DOHH2 (cell line): ENCODE measurements around the gene LYZ.

ENCODE experiments used
- H3F3A ChIP-seq: fragments of 200-600 bp; sonication (generic), shearing (Covaris generic); 2 replicates; pipeline ENCODE4 v1.6.0; 2016; ENCODE audit warnings: antibody characterized with exemption, mild to moderate bottlenecking; ENCODE audit not compliant: control insufficient read depth, insufficient read depth
- H3K27ac ChIP-seq: fragments of 200-600 bp; sonication (generic); 2 replicates; pipeline ENCODE4 v1.5.1; 2014; ENCODE audit warnings: low read depth, mild to moderate bottlenecking, low read length, moderate library complexity
- H3K27me3 ChIP-seq: fragments of 200-600 bp; sonication (generic); 2 replicates; pipeline ENCODE4 v1.6.1; 2014; ENCODE audit warnings: mild to moderate bottlenecking, low read length, mixed read lengths; ENCODE audit not compliant: control insufficient read depth
- H3K36me3 ChIP-seq: fragments of 200-600 bp; sonication (generic); 2 replicates; pipeline ENCODE4 v1.6.1; 2014; ENCODE audit warnings: mild to moderate bottlenecking, low read length, moderate library complexity, mixed read lengths; ENCODE audit not compliant: control insufficient read depth
- H3K4me1 ChIP-seq: fragments of 200-600 bp; sonication (generic); 2 replicates; pipeline ENCODE4 v1.6.1; 2014; ENCODE audit warnings: mild to moderate bottlenecking, low read length, mixed read lengths; ENCODE audit not compliant: control insufficient read depth
- H3K4me2 ChIP-seq: fragments of 200-600 bp; sonication (generic); 2 replicates; pipeline ENCODE4 v1.6.0; 2014; ENCODE audit warnings: mild to moderate bottlenecking, low read length, moderate library complexity
- H3K4me3 ChIP-seq: fragments of 200-600 bp; sonication (generic); 2 replicates; pipeline ENCODE4 v1.5.1; 2014; ENCODE audit warnings: mild to moderate bottlenecking, low read length, mixed read lengths
- H3K79me2 ChIP-seq: fragments of 200-600 bp; sonication (generic); 2 replicates; pipeline ENCODE4 v1.6.1; 2014; ENCODE audit warnings: mild to moderate bottlenecking, low read length, mixed read lengths; ENCODE audit not compliant: control insufficient read depth
- H3K9me2 ChIP-seq: fragments of 200-600 bp; sonication (generic); replicated peaks from 2 replicates; pipeline ENCODE4 v1.6.1; 2014; ENCODE audit warnings: mild to moderate bottlenecking, low read length, mixed read lengths; ENCODE audit not compliant: control insufficient read depth
- H3K9me3 ChIP-seq: fragments of 200-600 bp; sonication (generic); 2 replicates; pipeline ENCODE4 v1.6.1; 2014; ENCODE audit warnings: antibody characterized with exemption, low read length, mixed read lengths; ENCODE audit not compliant: control insufficient read depth, insufficient read depth
- H4K20me1 ChIP-seq: fragments of 200-600 bp; sonication (generic); 2 replicates; pipeline ENCODE4 v1.6.0; 2014; ENCODE audit warnings: low read depth, mild to moderate bottlenecking, antibody characterized with exemption, low read length, moderate library complexity; ENCODE audit not compliant: control insufficient read depth, insufficient read depth
- CTCF ChIP-seq: fragments of 200-600 bp; sonication (generic); IDR thresholded peaks from one replicate; pipeline ENCODE4 v1.5.1; 2014; ENCODE audit warnings: antibody characterized with exemption, mild to moderate bottlenecking, low read depth, low read length; ENCODE audit not compliant: poor library complexity, severe bottlenecking
- EZH2phosphoT487 ChIP-seq: fragments of 200-600 bp; sonication (generic); IDR thresholded peaks from 2 replicates; pipeline ENCODE4 v1.6.1; 2017; ENCODE audit warnings: borderline replicate concordance, mild to moderate bottlenecking, antibody characterized with exemption, low read length, moderate library complexity, mixed read lengths

LYZ gene

GRCh38 chr12:69392179-69392928 is 44.2 kb downstream of the LYZ start:
- Histone ChIP-seq H3K79me2 (peaks cover 13% of the 10 kb centered on the region), H3K4me1 (no peaks in the 10 kb centered on the region), H3F3A (peaks cover 2% of the 10 kb centered on the region; the same call in 1 of the 2 replicates), H3K9me3 (peaks cover 5% of the 10 kb centered on the region; the same call in 1 of the 2 replicates), H4K20me1 (no peaks in the 10 kb centered on the region), H3K27ac (no peak overlapping the region), H3K4me3 (no peak overlapping the region), H3K27me3 (no peaks in the 10 kb centered on the region), H3K36me3 (peaks cover 81% of the 10 kb centered on the region), H3K9me2 (no peaks in the 10 kb centered on the region), H3K4me2 (no peak overlapping the region)
- no peak for TF ChIP-seq EZH2phosphoT487
- TF ChIP-seq CTCF: no peak

- no peaks in the 10 kb centered on the region for H3K9me2 ChIP-seq
- no peak overlapping the region for H3K4me2 ChIP-seq
- TF ChIP-seq CTCF: no peak
- no peak for TF ChIP-seq EZH2phosphoT487
- no peaks in the 10 kb centered on the region; the same call in 1 of the 2 replicates for H3F3A ChIP-seq
- no peak overlapping the region for H3K4me3 ChIP-seq
- H3K79me2 ChIP-seq: no peaks in the 10 kb centered on the region
- peaks cover 5% of the 10 kb centered on the region; the same call in 1 of the 2 replicates for H3K9me3 ChIP-seq
- H3K4me1 ChIP-seq: no peaks in the 10 kb centered on the region
- H3K36me3 ChIP-seq: peaks cover 56% of the 10 kb centered on the region
- no peaks in the 10 kb centered on the region for H4K20me1 ChIP-seq
- no peak overlapping the region for H3K27ac ChIP-seq
- H3K27me3 ChIP-seq: no peaks in the 10 kb centered on the region
Measured at GRCh38 chr12:69396041-69396440, 47.9 kb downstream of the LYZ start.

- no peaks in the 10 kb centered on the region for H3K4me1 ChIP-seq
- no peak overlapping the region for H3K4me2 ChIP-seq
- no peak overlapping the region for H3K27ac ChIP-seq
- no peak overlapping the region for H3K4me3 ChIP-seq
- no peaks in the 10 kb centered on the region for H3K27me3 ChIP-seq
- H3K9me2 ChIP-seq: no peaks in the 10 kb centered on the region
- no peaks in the 10 kb centered on the region for H4K20me1 ChIP-seq
- H3K79me2 ChIP-seq: no peaks in the 10 kb centered on the region
- peaks cover 46% of the 10 kb centered on the region for H3K36me3 ChIP-seq
- H3F3A ChIP-seq: no peaks in the 10 kb centered on the region; the same call in 1 of the 2 replicates
- TF ChIP-seq EZH2phosphoT487: no peak
- no peak for TF ChIP-seq CTCF
- H3K9me3 ChIP-seq: peaks cover 5% of the 10 kb centered on the region; the same call in 1 of the 2 replicates
Measured at GRCh38 chr12:69396963-69397362, 48.8 kb downstream of the LYZ start.
